ENCODE measurements around the gene AKR1C2. TPM values are rescaled to one million over a fixed set of nuclear protein-coding genes. Genes with fewer than 3 reads are reported as not detected.

Gene AKR1C2
- total RNA-seq, 1 donor, result 1.3 TPM

GRCh38 chr10:4939224-4940072, 64.2 kb downstream of the AKR1C2 start:
- DNase-seq (ENCODE audit: low read depth in 2 of 3, low spot score in 2 of 3), result no peak

Small RNAs within 50 kb of the gene (small RNA-seq; reads per million reads assigned to genes)
- not detected for gene RF00096

Other genes starting within 250 kb of the AKR1C2 start
- gene AKR1E2, start 177.7 kb downstream of the AKR1C2 start, total RNA-seq, result 31.5 TPM
- gene AKR1C1, start 40.4 kb downstream of the AKR1C2 start, total RNA-seq, result 6.7 TPM
- gene AKR1C3, start 90.6 kb upstream of the AKR1C2 start, total RNA-seq, result 121 TPM
- gene AKR1C8, start 181.3 kb upstream of the AKR1C2 start, total RNA-seq, result under 0.01 TPM
- gene AKR1C4, start 193.0 kb upstream of the AKR1C2 start, total RNA-seq, result not detected

Data from hematopoietic multipotent progenitor cell (in vitro differentiated cells).